Activated T-helper 1 cell treated with anti-CD3 and anti-CD28 coated beads, Interleukin-12 subunit alpha, Interleukin-12 subunit beta, Interleukin-2, Interleukin-4 antibody, amounts not matched to agents 30 ng/mL and 10 ng/mL and 1 ng/mL, durations not matched to agents 14 hours and 24 hours and 36 hours (primary cell): ENCODE measurements around the gene DNAJC11. TPM values are rescaled to one million over a fixed set of nuclear protein-coding genes. Genes with fewer than 3 reads are reported as not detected.

Experiments
- DNase-seq: peaks from one replicate; pipeline ENCODE4 v3.0.0; 2021; ENCODE audit warnings: low spot score
- H3K27ac Mint-ChIP-seq: one replicate; pipeline ENCODE4 v1.8.0; 2021; ENCODE audit warnings: mild to moderate bottlenecking, mixed read lengths
- H3K27me3 Mint-ChIP-seq: one replicate; pipeline ENCODE4 v1.8.0; 2022; ENCODE audit warnings: mild to moderate bottlenecking, moderate library complexity, mixed read lengths; ENCODE audit not compliant: insufficient read depth
- H3K36me3 Mint-ChIP-seq: one replicate; pipeline ENCODE4 v1.8.0; 2021; ENCODE audit warnings: low read depth, mixed read lengths
- H3K4me1 Mint-ChIP-seq: one replicate; pipeline ENCODE4 v1.8.0; 2021; ENCODE audit warnings: low read depth, mixed read lengths
- H3K4me3 Mint-ChIP-seq: one replicate; pipeline ENCODE4 v1.8.0; 2021; ENCODE audit warnings: mild to moderate bottlenecking, moderate library complexity, mixed read lengths
- H3K9me3 Mint-ChIP-seq: one replicate; pipeline ENCODE4 v1.8.0; 2021; ENCODE audit warnings: mixed read lengths
- intact Hi-C: fragments of 100-400 bp; cut with micrococcal nuclease; formaldehyde crosslinking; loops from one replicate; pipeline ENCODE4 v1.15.1; 2024
- total RNA-seq: library from RNA; stranded (reverse); gene quantifications from 2 replicates; pipeline ENCODE4 v1.2.3, GENCODE V29; 2022

The DNAJC11 gene
- total RNA-seq, 1 donor from 2014 or later = 81.4 TPM

GRCh38 chr1:6596351-6596750, 105.3 kb downstream of the DNAJC11 start:
- no peak for DNase-seq
- Mint-ChIP-seq H3K4me1 (peaks cover 26% of the 10 kb centered on the region), H3K9me3 (no peaks in the 10 kb centered on the region), H3K27me3 (no peaks in the 10 kb centered on the region), H3K27ac (no peak overlapping the region), H3K36me3 (peaks cover 38% of the 10 kb centered on the region), H3K4me3 (no peak overlapping the region)
- intact Hi-C loops = no loop called here

- Mint-ChIP-seq H3K4me3 (no peak overlapping the region), H3K27me3 (no peaks in the 10 kb centered on the region), H3K36me3 (peaks cover 37% of the 10 kb centered on the region), H3K4me1 (peaks cover 22% of the 10 kb centered on the region), H3K9me3 (no peaks in the 10 kb centered on the region), H3K27ac (no peak overlapping the region)
- intact Hi-C loops = no loop called here
- DNase-seq = no peak
Observed at GRCh38 chr1:6594977-6595740, 106.5 kb downstream of the DNAJC11 start.

- Mint-ChIP-seq H3K36me3 (peaks cover 30% of the 10 kb centered on the region), H3K9me3 (no peaks in the 10 kb centered on the region), H3K4me3 (no peak overlapping the region), H3K27me3 (no peaks in the 10 kb centered on the region), H3K27ac (no peak overlapping the region), H3K4me1 (peaks cover 11% of the 10 kb centered on the region)
- intact Hi-C loops = no loop called here
- DNase-seq = no peak
Observed at GRCh38 chr1:6593810-6594209, 107.8 kb downstream of the DNAJC11 start.

GRCh38 chr1:6592865-6593593, 108.6 kb downstream of the DNAJC11 start:
- Mint-ChIP-seq H3K27ac (no peak overlapping the region), H3K36me3 (peaks cover 30% of the 10 kb centered on the region), H3K9me3 (no peaks in the 10 kb centered on the region), H3K4me3 (no peak overlapping the region), H3K4me1 (peaks cover 10% of the 10 kb centered on the region), H3K27me3 (no peaks in the 10 kb centered on the region)
- intact Hi-C loops = no loop called here
- no peak for DNase-seq

- intact Hi-C loops = no loop called here
- peaks cover 25% of the 10 kb centered on the region for H3K36me3 Mint-ChIP-seq
- DNase-seq = no peak
- no peaks in the 10 kb centered on the region for H3K27me3 Mint-ChIP-seq
- no peaks in the 10 kb centered on the region for H3K9me3 Mint-ChIP-seq
- no peak overlapping the region for H3K4me3 Mint-ChIP-seq
- peaks cover 10% of the 10 kb centered on the region for H3K4me1 Mint-ChIP-seq
- no peak overlapping the region for H3K27ac Mint-ChIP-seq
Observed at GRCh38 chr1:6592441-6592840, 109.2 kb downstream of the DNAJC11 start.

GRCh38 chr1:6591644-6592043, 110.0 kb downstream of the DNAJC11 start:
- intact Hi-C loops = no loop called here
- peaks cover 23% of the 10 kb centered on the region for H3K36me3 Mint-ChIP-seq

GRCh38 chr1:6591222-6591621, 110.4 kb downstream of the DNAJC11 start:
- Mint-ChIP-seq H3K4me3 (no peak overlapping the region), H3K36me3 (peaks cover 20% of the 10 kb centered on the region), H3K27me3 (no peaks in the 10 kb centered on the region), H3K9me3 (no peaks in the 10 kb centered on the region), H3K27ac (no peak overlapping the region), H3K4me1 (peaks cover 7% of the 10 kb centered on the region)
- no peak for DNase-seq
- intact Hi-C loops = no loop called here

More at GRCh38 chr1:6591644-6592043, 110.0 kb downstream of the DNAJC11 start:
- no peak for DNase-seq
- Mint-ChIP-seq H3K27me3 (no peaks in the 10 kb centered on the region), H3K4me3 (no peak overlapping the region), H3K27ac (no peak overlapping the region), H3K4me1 (peaks cover 10% of the 10 kb centered on the region), H3K9me3 (no peaks in the 10 kb centered on the region)

GRCh38 chr1:6590046-6590445, 111.6 kb downstream of the DNAJC11 start:
- Mint-ChIP-seq H3K27ac (no peak overlapping the region), H3K4me3 (no peak overlapping the region), H3K9me3 (no peaks in the 10 kb centered on the region), H3K36me3 (peaks cover 12% of the 10 kb centered on the region), H3K4me1 (peaks cover under 1% of the 10 kb centered on the region), H3K27me3 (no peaks in the 10 kb centered on the region)
- intact Hi-C loops = no loop called here
- no peak for DNase-seq

GRCh38 chr1:6588893-6589520, 112.6 kb downstream of the DNAJC11 start:
- Mint-ChIP-seq H3K27ac (no peak overlapping the region), H3K27me3 (no peaks in the 10 kb centered on the region), H3K9me3 (no peaks in the 10 kb centered on the region), H3K4me3 (no peak overlapping the region), H3K36me3 (peaks cover 4% of the 10 kb centered on the region), H3K4me1 (peaks cover 10% of the 10 kb centered on the region)
- DNase-seq = no peak
- intact Hi-C loops = no loop called here

- no peak for DNase-seq
- Mint-ChIP-seq H3K9me3 (no peaks in the 10 kb centered on the region), H3K27ac (no peak overlapping the region), H3K4me1 (peaks cover 10% of the 10 kb centered on the region), H3K4me3 (no peak overlapping the region), H3K36me3 (peaks cover 2% of the 10 kb centered on the region), H3K27me3 (no peaks in the 10 kb centered on the region)
- intact Hi-C loops = no loop called here
Observed at GRCh38 chr1:6588128-6588892, 113.3 kb downstream of the DNAJC11 start.

GRCh38 chr1:6587261-6588005, 114.2 kb downstream of the DNAJC11 start:
- Mint-ChIP-seq H3K4me1 (peaks cover 12% of the 10 kb centered on the region), H3K9me3 (no peaks in the 10 kb centered on the region), H3K4me3 (no peak overlapping the region), H3K27me3 (no peaks in the 10 kb centered on the region), H3K36me3 (peaks cover 3% of the 10 kb centered on the region), H3K27ac (no peak overlapping the region)
- no peak for DNase-seq
- intact Hi-C loops = no loop called here

- intact Hi-C loops = no loop called here
- Mint-ChIP-seq H3K27me3 (no peaks in the 10 kb centered on the region), H3K36me3 (peaks cover 8% of the 10 kb centered on the region), H3K4me3 (no peak overlapping the region), H3K4me1 (peaks cover 21% of the 10 kb centered on the region), H3K9me3 (no peaks in the 10 kb centered on the region), H3K27ac (no peak overlapping the region)
- DNase-seq = no peak
Observed at GRCh38 chr1:6586404-6586816, 115.2 kb downstream of the DNAJC11 start.
